Raji (cell line): ENCODE data around the gene TMEM52B.

Experiments
- POLR2A ChIP-seq: IDR thresholded peaks from 2 replicates; pipeline ENCODE4 v1.6.1; 2011; ENCODE audit warnings: low read depth, low read length, control low read depth; ENCODE audit not compliant: insufficient read depth

TMEM52B gene

DNA sequence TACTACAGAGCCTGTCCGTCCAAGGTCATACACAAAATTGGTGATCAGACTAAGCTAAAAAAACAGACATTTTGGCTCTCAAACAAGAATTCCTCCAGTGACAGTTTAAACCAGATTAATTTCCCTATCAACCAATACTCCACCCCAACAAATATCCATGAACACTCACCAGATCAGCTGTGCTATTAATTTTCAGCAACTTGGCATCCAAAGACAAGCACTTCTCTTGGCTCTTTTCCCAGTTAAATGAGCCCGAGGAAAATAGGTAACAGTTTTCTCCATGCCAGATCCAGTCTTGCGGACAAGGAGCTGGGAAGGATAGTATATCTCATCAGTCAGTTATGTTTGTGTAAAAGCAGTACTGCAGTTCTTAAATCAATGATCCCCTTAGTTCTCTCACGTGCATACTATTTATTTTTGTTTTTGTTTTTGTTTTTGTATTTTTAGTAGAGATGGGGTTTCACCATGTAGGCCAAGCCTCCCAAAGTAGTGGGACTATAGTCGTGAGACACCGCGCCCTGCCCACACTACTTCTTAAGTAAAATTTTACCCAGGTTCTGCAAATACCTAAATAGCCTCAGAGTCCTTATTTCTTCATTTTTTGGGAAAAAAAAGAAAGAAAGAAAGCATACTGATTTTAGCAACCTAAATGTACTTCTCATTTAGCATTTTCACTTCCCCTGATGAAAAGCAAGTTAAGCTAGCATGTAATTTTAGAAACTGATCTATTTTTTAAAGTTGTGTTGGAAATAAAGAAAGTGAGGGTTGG lies 18.0 kb upstream of the TMEM52B start:
- no peak for TF ChIP-seq POLR2A

DNA sequence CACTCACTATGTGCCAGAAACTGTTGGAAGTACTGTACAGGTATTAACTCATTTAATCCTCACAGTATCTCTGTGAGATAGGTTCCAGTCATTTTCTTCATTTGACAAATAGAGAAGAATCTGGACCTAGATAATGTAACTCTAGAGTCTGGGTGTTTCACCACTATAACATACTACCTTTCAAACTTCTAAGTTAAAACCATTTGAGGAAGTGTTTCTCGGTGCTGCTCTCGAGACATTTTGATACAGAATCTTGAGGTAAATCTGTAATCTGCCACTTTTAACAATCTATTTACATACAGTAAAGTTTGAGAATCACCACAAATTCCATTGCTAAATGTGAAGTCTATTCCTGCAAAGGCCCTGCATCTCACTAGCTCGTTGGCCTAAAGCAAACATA lies 15.7 kb upstream of the TMEM52B start:
- no peak for TF ChIP-seq POLR2A

DNA sequence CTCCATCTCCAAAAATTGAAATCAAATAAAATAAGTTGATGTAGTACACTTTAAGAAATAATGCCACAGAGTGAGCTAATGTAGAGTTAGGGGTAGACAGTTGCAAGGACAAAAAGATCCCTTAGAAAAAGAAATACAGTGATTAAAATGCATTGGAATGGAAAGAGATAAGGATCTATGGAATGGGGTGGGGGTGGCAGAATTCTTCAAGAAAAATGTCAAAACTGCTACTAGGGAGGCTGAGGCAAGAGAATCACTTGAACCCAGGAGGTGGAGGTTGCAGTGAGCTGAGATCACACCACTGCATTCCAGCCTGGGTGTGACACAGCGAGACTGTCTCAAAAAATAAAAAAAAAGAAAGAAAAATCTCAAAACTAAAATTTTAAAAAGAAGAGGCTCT lies 13.4 kb upstream of the TMEM52B start:
- no peak for TF ChIP-seq POLR2A

DNA sequence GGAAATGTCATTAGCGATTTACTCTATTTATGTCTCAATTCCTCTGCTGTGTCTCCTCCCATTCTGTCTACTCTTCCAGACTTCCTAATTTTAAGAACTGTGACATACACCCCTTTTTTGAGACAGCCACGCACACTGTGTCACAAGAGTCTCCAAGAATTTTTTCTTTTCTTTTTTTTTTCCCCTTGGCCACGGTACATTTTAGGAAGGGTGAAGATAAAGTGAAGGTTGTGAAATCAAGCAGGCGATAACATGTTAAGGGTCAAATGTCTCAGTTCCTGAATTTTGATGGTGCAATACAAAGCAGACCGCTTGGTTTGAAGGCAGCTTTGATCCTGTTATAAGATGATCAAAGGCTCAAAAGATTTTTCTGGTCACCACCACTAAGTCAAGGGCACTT lies 11.2 kb upstream of the TMEM52B start:
- no peak for TF ChIP-seq POLR2A

DNA sequence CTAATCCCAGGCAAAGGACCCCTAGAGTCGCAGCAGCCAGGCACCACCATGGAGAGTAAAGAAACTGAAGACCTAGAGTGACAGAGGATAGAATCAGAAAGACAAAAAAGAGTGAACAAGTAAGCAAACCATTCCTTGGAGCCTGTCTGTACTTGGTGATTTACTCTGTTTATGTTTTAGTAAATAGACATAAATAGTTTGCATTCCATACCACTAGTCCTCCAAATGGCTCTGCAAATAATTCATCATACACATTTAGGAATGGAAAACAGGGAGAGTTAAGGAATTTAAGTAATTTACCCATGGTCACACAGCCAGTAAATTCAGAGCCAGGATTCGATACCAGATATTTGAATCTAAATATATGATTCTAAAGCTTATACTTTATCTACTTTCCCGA lies 9.7 kb upstream of the TMEM52B start:
- no peak for TF ChIP-seq POLR2A

DNA sequence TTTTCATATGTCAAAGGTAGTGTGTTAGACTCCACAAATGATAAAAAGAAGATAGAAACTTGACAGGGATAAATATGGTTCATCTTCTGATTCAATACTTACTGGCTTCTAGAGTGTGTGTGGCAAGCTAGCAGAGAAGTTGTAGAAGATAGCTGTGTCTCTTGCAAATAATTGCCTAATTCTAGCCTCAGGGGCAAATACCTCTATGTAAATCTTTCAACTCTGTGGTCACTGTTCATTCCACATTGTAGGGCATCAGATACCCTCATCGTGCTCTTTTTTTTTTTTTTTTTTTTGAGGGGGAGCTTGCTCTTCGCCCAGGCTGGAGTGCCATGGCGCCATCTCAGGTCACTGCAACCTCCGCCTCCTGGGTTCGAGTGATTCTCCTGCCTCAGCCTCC lies 8.6 kb upstream of the TMEM52B start:
- no peak for TF ChIP-seq POLR2A

DNA sequence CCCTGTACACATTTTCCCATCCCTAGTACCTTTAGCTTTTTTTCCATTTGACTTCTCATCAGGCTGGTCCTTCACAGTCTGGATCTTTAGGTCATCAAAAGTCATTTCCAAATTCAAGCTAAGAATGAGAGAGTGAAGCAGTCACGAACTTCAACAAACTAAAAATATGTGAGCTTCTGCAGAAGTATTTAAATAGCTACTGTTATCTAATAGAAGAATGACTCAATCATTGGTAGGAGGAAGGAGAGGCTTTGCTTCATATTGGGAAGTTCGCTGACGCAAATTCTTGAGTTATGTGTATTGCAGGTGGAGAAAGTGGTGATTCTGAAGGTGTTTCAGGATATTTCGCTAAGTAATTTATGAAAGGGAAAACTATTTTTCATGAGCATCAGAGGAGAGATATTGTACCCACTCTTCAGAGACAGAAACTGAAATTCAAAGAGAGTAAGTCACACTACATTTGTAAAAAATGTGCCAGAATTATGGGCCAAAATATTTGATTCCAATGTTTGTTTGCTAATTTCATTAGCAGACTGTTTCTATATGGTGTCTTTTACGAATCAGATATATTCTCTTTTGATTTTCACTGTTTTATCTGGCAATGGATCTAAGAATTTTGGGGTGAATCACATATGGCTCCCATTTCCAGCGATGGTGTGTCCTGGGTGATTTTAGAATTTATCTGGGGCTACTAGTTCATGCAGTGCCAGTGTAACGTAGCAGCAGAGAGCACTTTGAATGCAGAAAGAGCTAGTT lies 6.7 kb upstream of the TMEM52B start, which contains the start of gene OLR1:
OLR1 (minus strand) TSS at position 160 of the 756 bp plus-strand sequence; CDS start at position 105, 55 bp downstream.
- TF ChIP-seq POLR2A = no peak

DNA sequence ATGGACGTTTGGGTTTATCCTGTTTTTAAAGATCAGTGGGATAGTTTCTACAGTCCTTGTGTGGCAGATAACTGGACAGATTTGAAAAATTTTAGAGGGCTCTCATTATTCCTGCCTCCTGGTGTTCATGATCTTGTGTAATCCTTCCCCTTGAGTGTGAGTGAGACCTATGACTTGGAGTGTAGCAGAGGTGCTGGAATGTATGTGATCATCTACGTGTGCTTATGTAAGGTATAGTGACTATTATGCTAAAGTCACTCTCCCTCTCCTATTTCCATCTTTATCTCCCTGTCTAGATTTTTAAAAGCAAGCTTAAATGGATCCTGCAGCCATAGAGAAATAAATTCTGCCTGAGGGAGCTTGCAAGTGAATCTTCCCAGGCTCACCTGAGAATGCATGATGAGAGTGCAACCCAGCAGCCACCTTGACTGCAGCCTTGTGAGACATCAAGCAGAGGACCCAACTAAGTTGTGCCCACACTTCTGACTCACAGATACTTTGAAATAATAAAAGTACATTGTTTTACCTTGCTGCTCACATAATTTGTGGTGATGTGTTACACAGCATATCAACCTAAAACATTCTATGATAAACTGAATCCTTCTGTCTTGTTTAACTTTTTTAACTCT lies 3.7 kb upstream of the TMEM52B start:
- no peak for TF ChIP-seq POLR2A

DNA sequence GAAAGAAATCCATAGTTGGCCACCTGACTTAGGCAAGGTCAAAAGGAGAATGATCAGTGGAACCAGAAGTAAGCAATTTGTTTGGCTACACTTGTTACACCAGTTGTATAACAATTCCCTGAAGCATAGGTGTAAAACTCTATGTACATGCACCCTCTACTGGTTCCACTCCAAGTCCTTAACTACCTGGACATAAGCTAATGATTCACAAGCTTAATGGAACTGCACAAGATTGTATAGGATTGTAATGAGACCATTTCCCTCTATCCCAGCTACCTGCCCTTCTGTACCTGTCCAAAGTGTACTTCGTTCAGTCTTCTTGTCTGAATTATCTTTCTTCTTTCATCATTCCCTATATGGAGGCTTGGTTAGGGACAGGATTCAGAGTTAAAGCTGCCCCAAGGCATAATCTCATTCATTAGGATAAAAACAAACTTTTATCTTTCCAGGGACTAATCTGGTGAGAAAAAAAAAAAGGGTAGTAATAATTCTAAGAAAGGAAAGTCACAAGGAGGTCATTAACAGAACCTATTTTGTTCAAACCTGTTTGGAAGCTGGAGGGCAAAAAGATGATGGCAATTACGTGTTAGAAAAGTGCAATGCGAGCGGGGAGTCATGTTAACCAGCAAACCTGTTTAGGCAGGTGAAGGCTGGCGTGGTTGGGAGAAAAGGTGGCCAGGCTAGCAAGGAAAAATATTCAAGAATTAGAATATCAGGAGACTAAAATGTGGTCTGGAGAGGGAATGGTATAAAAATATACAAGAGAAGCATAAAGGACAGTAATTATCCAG lies 2.8 kb upstream of the TMEM52B start:
- TF ChIP-seq POLR2A = no peak

DNA sequence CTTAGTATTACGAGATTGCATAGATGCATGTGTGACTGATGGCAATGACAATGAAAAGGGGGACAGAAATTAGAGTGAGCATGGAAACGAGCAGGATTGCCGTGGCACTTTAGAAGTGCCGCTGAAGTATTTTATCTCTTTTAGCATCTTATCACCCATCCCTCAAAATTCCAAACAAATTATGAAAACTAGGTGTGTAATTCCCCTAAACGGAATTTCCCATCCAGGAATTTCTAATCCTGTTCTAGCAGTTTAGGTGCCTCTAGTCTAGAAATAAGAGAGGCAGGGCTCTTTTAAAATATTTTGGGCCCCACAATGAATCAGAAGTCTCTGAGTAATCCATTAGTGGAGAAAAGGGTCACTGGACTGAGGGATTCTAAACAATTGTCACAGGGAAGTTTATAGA lies 947 bp downstream of the TMEM52B start:
- TF ChIP-seq POLR2A = no peak

DNA sequence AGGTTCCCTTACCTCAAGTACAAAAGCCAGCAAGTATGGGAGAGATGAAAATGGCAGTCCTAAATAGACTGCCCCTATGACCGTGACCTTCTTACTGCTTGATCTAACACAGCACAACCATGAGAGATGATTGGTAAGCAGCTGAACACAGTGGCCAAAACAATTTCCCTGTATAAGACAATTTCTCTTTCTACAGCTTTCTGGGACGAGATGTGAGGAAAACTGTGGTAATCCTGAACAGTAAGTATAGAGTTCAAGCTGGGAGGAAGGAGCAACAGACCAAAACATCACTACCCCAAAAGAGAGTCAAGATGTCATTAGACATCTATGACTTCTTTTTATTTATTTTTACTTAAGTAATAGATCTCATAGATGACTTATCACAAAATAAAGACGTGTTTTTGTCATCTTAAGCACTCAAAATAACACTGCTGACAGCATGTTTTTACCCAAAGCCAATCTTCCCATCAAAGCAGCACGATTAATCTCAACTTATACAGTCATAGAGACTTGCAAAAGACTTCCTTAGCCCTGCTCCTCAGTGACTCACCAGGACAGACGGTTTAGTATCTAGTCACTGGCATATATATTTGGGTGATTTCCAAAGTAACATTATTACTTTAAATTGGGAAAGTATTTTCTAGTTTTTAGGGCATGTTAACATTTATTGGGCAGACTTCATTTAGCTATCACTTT lies 3.7 kb downstream of the TMEM52B start:
- no peak for TF ChIP-seq POLR2A

DNA sequence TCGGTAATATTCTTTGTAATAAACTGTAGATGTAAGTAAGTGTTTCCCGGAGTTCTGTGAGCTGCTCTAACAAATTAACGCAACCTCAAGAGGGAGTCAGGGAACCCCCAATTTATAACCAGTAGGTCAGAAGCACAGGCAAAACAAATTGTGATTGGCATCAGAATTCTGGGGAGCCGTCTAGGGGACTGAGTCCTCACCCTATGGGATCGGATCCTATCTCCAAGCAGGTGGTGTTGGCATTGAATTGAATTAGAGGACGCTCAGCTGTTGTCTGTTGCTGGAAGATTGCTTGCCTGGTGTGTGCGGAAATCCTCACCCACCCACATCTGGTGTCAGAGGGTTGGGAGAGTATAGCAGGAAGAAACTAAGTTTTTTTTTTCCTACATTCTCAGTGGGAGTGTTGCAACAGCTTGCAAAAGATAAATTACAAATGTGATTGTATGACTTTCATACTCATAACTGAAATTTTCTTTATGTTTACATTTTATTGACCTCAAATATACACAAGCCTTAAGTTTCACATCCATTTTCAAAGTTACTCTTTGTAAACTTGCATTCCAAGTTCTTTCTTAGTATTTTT lies 5.5 kb downstream of the TMEM52B start:
- no peak for TF ChIP-seq POLR2A

DNA sequence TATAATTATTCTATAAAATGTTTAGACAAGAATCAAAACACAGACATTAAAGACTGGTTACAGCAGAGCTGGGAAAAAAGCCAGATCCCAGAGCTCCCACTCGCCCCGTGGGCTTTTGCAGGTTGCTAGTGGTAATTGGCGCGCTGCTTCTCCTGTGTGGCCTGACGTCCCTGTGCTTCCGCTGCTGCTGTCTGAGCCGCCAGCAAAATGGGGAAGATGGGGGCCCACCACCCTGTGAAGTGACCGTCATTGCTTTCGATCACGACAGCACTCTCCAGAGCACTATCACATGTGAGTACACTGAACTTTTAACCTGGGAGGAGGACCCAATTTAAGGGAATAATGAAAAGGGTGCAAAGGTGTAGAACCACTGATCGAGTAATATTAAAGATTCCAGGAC lies 7.5 kb downstream of the TMEM52B start:
- TF ChIP-seq POLR2A = no peak

DNA sequence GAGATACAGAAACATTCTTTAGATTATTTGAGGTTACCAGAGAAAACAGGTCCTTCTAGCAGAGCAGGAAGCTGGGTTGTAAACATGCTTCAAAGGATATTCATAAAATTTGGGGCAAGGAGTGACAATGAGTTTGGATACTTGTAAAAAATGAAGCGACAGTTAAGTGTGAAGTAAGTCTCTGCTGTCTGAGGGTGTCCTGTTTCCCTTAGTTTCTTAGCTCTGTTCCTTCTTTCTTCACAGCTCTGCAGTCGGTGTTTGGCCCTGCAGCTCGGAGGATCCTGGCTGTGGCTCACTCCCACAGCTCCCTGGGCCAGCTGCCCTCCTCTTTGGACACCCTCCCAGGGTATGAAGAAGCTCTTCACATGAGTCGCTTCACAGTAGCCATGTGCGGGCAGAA lies 10.8 kb downstream of the TMEM52B start:
- TF ChIP-seq POLR2A = no peak

DNA sequence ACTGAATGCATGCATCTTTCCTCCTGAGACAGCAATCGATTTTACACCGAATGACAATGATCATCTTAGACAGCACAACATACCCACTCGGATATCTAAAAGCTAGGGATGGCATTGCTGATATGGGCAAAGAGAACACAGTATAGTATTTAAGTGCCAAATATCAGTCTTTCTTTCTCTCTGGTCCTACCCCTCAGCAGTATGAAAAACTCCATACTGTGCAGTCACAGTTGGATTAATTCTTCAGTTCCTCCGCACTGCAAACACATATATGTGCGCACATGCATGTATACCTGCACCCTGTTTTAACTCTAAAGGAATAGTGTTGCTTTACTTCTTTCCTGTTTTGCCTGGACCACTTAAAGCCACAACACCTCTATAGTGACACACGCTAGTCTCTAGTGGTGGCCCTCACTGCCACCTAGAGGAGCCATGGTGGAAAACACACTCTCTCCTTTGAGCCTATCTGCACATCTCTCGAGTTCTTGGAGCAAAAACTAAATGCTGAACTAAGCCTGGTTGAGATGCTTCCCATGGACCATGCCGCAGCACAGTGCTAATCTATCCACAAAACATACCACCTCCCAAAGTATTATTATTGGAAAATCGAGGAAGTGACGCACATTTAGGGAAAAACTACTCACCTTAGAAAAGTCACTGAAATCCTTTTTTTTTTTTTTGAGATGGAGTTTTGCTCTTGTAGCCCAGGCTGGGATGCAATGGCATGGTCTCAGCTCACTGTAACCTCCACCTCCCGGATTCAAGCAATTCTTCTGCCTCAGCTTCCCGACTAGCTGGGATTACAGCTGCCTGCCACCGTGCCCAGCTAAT lies 11.9 kb downstream of the TMEM52B start:
- no peak for TF ChIP-seq POLR2A
